IMR-90 (cell line): ENCODE data around the gene CALR. TPM values are rescaled to one million over a fixed set of nuclear protein-coding genes. Genes with fewer than 3 reads are reported as not detected.

Experiments
- ATAC-seq: fragments of 200-7000 bp; cut with Tn5 transposase; 2 replicates; pipeline ENCODE4 v1.9.1; 2020; ENCODE audit warnings: low read depth, mild to moderate bottlenecking, moderate library complexity
- BruUV-seq: library from RNA; stranded (reverse); fragments of 400-500 nt; replicated peaks from 2 replicates; lab custom pipeline; 2021; lab: Mats Ljungman, UMichigan
- CTCF ChIA-PET: fragments of 300-600 bp; formaldehyde crosslinking; extraction: SDS; loops from one replicate; lab custom pipeline; 2021; ENCODE audit warnings: antibody characterized with exemption; lab: Yijun Ruan, JAX
- POLR2A ChIA-PET: fragments of 300-600 bp; sonication (Branson Sonifier 250); formaldehyde crosslinking; loops from one replicate; lab custom pipeline; 2022; ENCODE audit warnings: antibody characterized with exemption; ENCODE audit not compliant: unreplicated experiment; lab: Charles Lee
- DNase-seq: peaks from one replicate; pipeline ENCODE4 v3.0.0; 2013
- H2AFZ ChIP-seq: replicated peaks from 2 replicates; pipeline ENCODE3; 2013; ENCODE audit warnings: low read length, mild to moderate bottlenecking; ENCODE audit not compliant: poor library complexity
- H2AK5ac ChIP-seq: 2 replicates; pipeline ENCODE4 v1.6.1; 2013; ENCODE audit warnings: low read depth, low read length, inconsistent platforms
- H2AK9ac ChIP-seq: replicated peaks from 2 replicates; pipeline ENCODE3; 2013; ENCODE audit warnings: mild to moderate bottlenecking, low read depth, low read length, moderate library complexity; ENCODE audit not compliant: poor library complexity
- H2BK120ac ChIP-seq: 2 replicates; pipeline ENCODE4 v1.6.1; 2013; ENCODE audit warnings: low read depth, low read length, inconsistent platforms
- H2BK15ac ChIP-seq: 3 replicates; pipeline ENCODE4 v1.6.1; 2013; ENCODE audit warnings: low read depth, low read length, inconsistent platforms
- H2BK20ac ChIP-seq: 2 replicates; pipeline ENCODE4 v1.6.1; 2013; ENCODE audit warnings: low read depth, mild to moderate bottlenecking, inconsistent platforms, low read length, moderate library complexity
- H2BK5ac ChIP-seq: 2 replicates; pipeline ENCODE4 v1.6.1; 2013; ENCODE audit warnings: mild to moderate bottlenecking, low read depth, low read length, inconsistent platforms; ENCODE audit not compliant: poor library complexity, severe bottlenecking
- H3K14ac ChIP-seq: replicated peaks from 2 replicates; pipeline ENCODE4 v1.6.1; 2013; ENCODE audit warnings: low read depth, low read length, inconsistent platforms
- H3K18ac ChIP-seq: 2 replicates; pipeline ENCODE4 v1.6.1; 2013; ENCODE audit warnings: low read depth, low read length, control low read depth
- H3K23ac ChIP-seq: 2 replicates; pipeline ENCODE4 v1.6.1; 2013; ENCODE audit warnings: low read depth, low read length, inconsistent platforms
- H3K27ac ChIP-seq: 2 replicates; pipeline ENCODE4 v1.5.1; 2013; ENCODE audit warnings: mild to moderate bottlenecking, control low read depth, low read length; ENCODE audit not compliant: insufficient read depth
- H3K27me3 ChIP-seq: 2 replicates; pipeline ENCODE4 v1.6.1; 2013; ENCODE audit warnings: low read length; ENCODE audit not compliant: control insufficient read depth, insufficient read depth
- H3K36me3 ChIP-seq: 2 replicates; pipeline ENCODE4 v1.6.1; 2013; ENCODE audit warnings: low read length, mixed read lengths; ENCODE audit not compliant: control insufficient read depth, insufficient read depth
- H3K4ac ChIP-seq: 2 replicates; pipeline ENCODE4 v1.6.1; 2013; ENCODE audit warnings: low read depth, low read length, inconsistent platforms
- H3K4me1 ChIP-seq: 2 replicates; pipeline ENCODE4 v1.6.1; 2013; ENCODE audit warnings: low read length, mixed read lengths; ENCODE audit not compliant: control insufficient read depth, insufficient read depth
- H3K4me2 ChIP-seq: 2 replicates; pipeline ENCODE4 v1.6.1; 2013; ENCODE audit warnings: low read depth, mild to moderate bottlenecking, control low read depth, low read length, moderate library complexity
- H3K4me3 ChIP-seq: 2 replicates; pipeline ENCODE4 v1.5.1; 2013; ENCODE audit warnings: low read depth, mild to moderate bottlenecking, control low read depth, low read length, moderate library complexity; ENCODE audit not compliant: insufficient read depth
- H3K56ac ChIP-seq: 2 replicates; pipeline ENCODE4 v1.6.1; 2013; ENCODE audit warnings: low read length, inconsistent platforms; ENCODE audit not compliant: insufficient read depth; ENCODE audit errors: extremely low read depth
- H3K79me1 ChIP-seq, 2 experiments: 2 replicates each; pipeline ENCODE4 v1.6.1; 2013; ENCODE audit warnings: low read length in 2 of 2, inconsistent platforms in 1 of 2, low read depth in 1 of 2
- H3K9ac ChIP-seq: 2 replicates; pipeline ENCODE4 v1.6.1; 2013; ENCODE audit warnings: low read depth, low read length, control low read depth
- H3K9me1 ChIP-seq: 2 replicates; pipeline ENCODE4 v1.6.1; 2013; ENCODE audit warnings: low read length, inconsistent platforms; ENCODE audit not compliant: insufficient read depth
- H3K9me3 ChIP-seq: 2 replicates; pipeline ENCODE4 v1.6.1; 2013; ENCODE audit warnings: low read length; ENCODE audit not compliant: control insufficient read depth, insufficient read depth
- H4K20me1 ChIP-seq: 2 replicates; pipeline ENCODE4 v1.6.1; 2013; ENCODE audit warnings: low read length, inconsistent platforms; ENCODE audit not compliant: insufficient read depth
- H4K5ac ChIP-seq: 2 replicates; pipeline ENCODE4 v1.6.1; 2013; ENCODE audit warnings: mild to moderate bottlenecking, low read depth, low read length, control low read depth
- H4K8ac ChIP-seq, 2 experiments: 2 replicates each; pipeline ENCODE4 v1.6.1; 2013; ENCODE audit warnings: low read depth in 2 of 2, low read length in 2 of 2, control low read depth in 1 of 2, inconsistent platforms in 1 of 2
- H4K91ac ChIP-seq: 2 replicates; pipeline ENCODE4 v1.6.1; 2013; ENCODE audit warnings: low read depth, low read length, inconsistent platforms; ENCODE audit not compliant: insufficient read depth
- BHLHE40 ChIP-seq: fragments of 150-350 bp; IDR thresholded peaks from 2 replicates; pipeline ENCODE4 v1.6.1; 2016; ENCODE audit warnings: mild to moderate bottlenecking, low read depth, low read length
- FOS ChIP-seq: fragments of 150-350 bp; IDR thresholded peaks from 2 replicates; pipeline ENCODE4 v1.6.1; 2016; ENCODE audit warnings: low read depth, low read length
- WGBS, 2 experiments: methylation state at CpG; one replicate each; pipeline versions ENCODE4 v1.1.5 to v1.1.7; 2013; ENCODE audit warnings: missing lambda C conversion rate in 2 of 2; ENCODE audit not compliant: insufficient read length in 1 of 2; ENCODE audit errors: extremely low coverage in 2 of 2; 5-methylcytosine and 5-hydroxymethylcytosine counted together
- dilution Hi-C: fragments of 300-500 bp; cut with HindIII; formaldehyde crosslinking; loops from one replicate; pipeline ENCODE4 v1.14.3; 2018; ENCODE audit warnings: low sequenced_read_pairs; ENCODE audit not compliant: unreplicated experiment
- in situ Hi-C: fragments of 300-500 bp; cut with MboI; formaldehyde crosslinking; loops from 3 replicates; pipeline ENCODE4 v1.14.3; 2019; ENCODE audit warnings: low sequenced_read_pairs, inconsistent platforms, mixed read lengths
- intact Hi-C: fragments of 100-400 bp; cut with micrococcal nuclease; formaldehyde crosslinking; loops from 2 replicates; pipeline ENCODE4 v1.10.0; 2022
- polyA plus RNA-seq, 3 experiments: library from polyadenylated mRNA; depleted of rRNA; stranded (reverse); fragments of >200 nt; gene quantifications; 2 replicates each; pipeline ENCODE4 v1.2.3, GENCODE V29; 2012; ENCODE audit warnings: low replicate concordance in 1 of 3
- total RNA-seq: library from RNA; depleted of rRNA; stranded (reverse); fragments of >200 nt; gene quantifications from 2 replicates; pipeline ENCODE4 v1.2.3, GENCODE V29; 2012
- TF ChIP-seq, protein P1 (sequence below): fragments of 150-350 bp; IDR thresholded peaks from 2 replicates; pipeline ENCODE4 v1.6.1; 2017; ENCODE audit warnings: mild to moderate bottlenecking, antibody characterized with exemption, low read length, low read depth

Gene CALR
- total and polyA plus RNA-seq, 2 of the 4 experiments (the other 2 are of a cell fraction), result 1,932 to 3,358 TPM

GRCh38 chr19:12937093-12937926 lies 1.1 kb upstream of the CALR start:
- Histone ChIP-seq H3K4me1 (peaks cover 19% of the 10 kb centered on the region), H3K4me2 (peak overlapping the region; percentile 85), H3K18ac (no peak overlapping the region), H2BK120ac (0 out of 2 replicates have a peak overlapping the region, but pooled peaks have one; percentile 7), H3K27ac (peak overlapping the region; percentile 66), H2AK5ac (peak overlapping the region; percentile 84), H3K9me1 (peaks cover 19% of the 10 kb centered on the region), H3K9me3 (no peaks in the 10 kb centered on the region), H3K27me3 (no peaks in the 10 kb centered on the region), H2BK20ac (no peak overlapping the region), H3K36me3 (peaks cover 27% of the 10 kb centered on the region), H3K56ac (peak overlapping the region; percentile 71), H3K23ac (peak overlapping the region; percentile 19; the same call in 1 of the 2 replicates), H4K91ac (peak overlapping the region; percentile 74), H2BK15ac (peak overlapping the region; percentile 33; the same call in 1 of the 3 replicates), H4K8ac (peak overlapping the region; percentile 56 to 93), H3K4me3 (peak overlapping the region; percentile 54), H3K14ac (peak overlapping the region; percentile 58), H4K5ac (peak overlapping the region; percentile 10; the same call in 1 of the 2 replicates), H3K4ac (peak overlapping the region; percentile 54), H2BK5ac (peak overlapping the region; percentile 43), H2AFZ (peak overlapping the region; percentile 94), H3K9ac (peak overlapping the region; percentile 69), H3K79me1 (peaks cover 4 to 53% of the 10 kb centered on the region in 2 experiments; a peak in 3 of 4 replicates), H2AK9ac (peak overlapping the region; percentile 100), H4K20me1 (peaks cover 47% of the 10 kb centered on the region)
- 76% methylated on average over 7 of the region's 23 CpGs; no CpG with 5 or more reads in 1 of the 2 experiments for WGBS, 2 experiments
- in situ Hi-C loops, result no loop called here
- dilution Hi-C loops, result no loop called here
- DNase-seq, result no peak
- ChIA-PET CTCF (no interaction called here), POLR2A (no interaction called here)
- no peak for ATAC-seq
- intact Hi-C loops, result no loop called here
- no TSS peak for BruUV-seq
- TF ChIP-seq, protein P1, sequence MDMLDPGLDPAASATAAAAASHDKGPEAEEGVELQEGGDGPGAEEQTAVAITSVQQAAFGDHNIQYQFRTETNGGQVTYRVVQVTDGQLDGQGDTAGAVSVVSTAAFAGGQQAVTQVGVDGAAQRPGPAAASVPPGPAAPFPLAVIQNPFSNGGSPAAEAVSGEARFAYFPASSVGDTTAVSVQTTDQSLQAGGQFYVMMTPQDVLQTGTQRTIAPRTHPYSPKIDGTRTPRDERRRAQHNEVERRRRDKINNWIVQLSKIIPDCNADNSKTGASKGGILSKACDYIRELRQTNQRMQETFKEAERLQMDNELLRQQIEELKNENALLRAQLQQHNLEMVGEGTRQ, result peak; percentile 46; the same call in 1 of the 2 replicates
- TF ChIP-seq FOS (no peak), BHLHE40 (peak; percentile 67; the same call in 1 of the 2 replicates)
